OCI-LY3 (cell line): Measurements from ENCODE around the gene ZNF479.
"Not testable (repeated sequence)": the region's sequence is repeated elsewhere in the genome, so short reads cannot be mapped to it uniquely, and the experiment has no call there.

Experiments
- H2AFZ ChIP-seq: fragments of 200-600, 300-600 bp; shearing (Covaris generic); 2 replicates; pipeline ENCODE4 v1.6.0; 2014; ENCODE audit warnings: antibody characterized with exemption, low read depth, low read length
- H3K27ac ChIP-seq: fragments of 200-600, 300-600 bp; sonication (generic); 2 replicates; pipeline ENCODE4 v1.5.1; 2014; ENCODE audit warnings: mild to moderate bottlenecking, low read length, moderate library complexity, mixed read lengths
- H3K27me3 ChIP-seq: fragments of 200-600, 300-600 bp; sonication (generic); 2 replicates; pipeline ENCODE4 v1.6.1; 2014; ENCODE audit warnings: low read depth, low read length, mixed read lengths
- H3K36me3 ChIP-seq: fragments of 200-600, 300-600 bp; sonication (generic); replicated peaks from 2 replicates; pipeline ENCODE3; 2014; ENCODE audit warnings: low read depth, low read length, mixed read lengths
- H3K4me1 ChIP-seq: fragments of 300-600, 200-600 bp; sonication (generic); 2 replicates; pipeline ENCODE4 v1.6.1; 2014; ENCODE audit warnings: low read length, mixed read lengths
- H3K4me2 ChIP-seq: fragments of 200-600, 300-600 bp; sonication (generic); 2 replicates; pipeline ENCODE4 v1.6.1; 2014; ENCODE audit warnings: low read length, mixed read lengths
- H3K4me3 ChIP-seq: fragments of 300-600, 200-600 bp; sonication (generic); 2 replicates; pipeline ENCODE4 v1.5.1; 2014; ENCODE audit warnings: antibody characterized with exemption, mild to moderate bottlenecking, low read length, moderate library complexity
- H3K79me2 ChIP-seq: fragments of 300-600, 200-600 bp; shearing (Covaris generic); 2 replicates; pipeline ENCODE4 v1.6.1; 2014; ENCODE audit warnings: mild to moderate bottlenecking, low read length, mixed read lengths
- H3K9ac ChIP-seq: fragments of 300-600, 200-600 bp; shearing (Covaris generic); 2 replicates; pipeline ENCODE4 v1.6.0; 2014; ENCODE audit warnings: mild to moderate bottlenecking, low read length, moderate library complexity
- H3K9me3 ChIP-seq: fragments of 200-600, 300-600 bp; shearing (Covaris generic); 2 replicates; pipeline ENCODE4 v1.6.1; 2014; ENCODE audit warnings: low read length, mixed read lengths; ENCODE audit not compliant: insufficient read depth
- H4K20me1 ChIP-seq: fragments of 200-600, 300-600 bp; sonication (generic); 2 replicates; pipeline ENCODE4 v1.6.1; 2016; ENCODE audit warnings: low read length, mixed read lengths; ENCODE audit not compliant: insufficient read depth
- CTCF ChIP-seq: fragments of 200-600, 300-600 bp; sonication (generic); IDR thresholded peaks from 2 replicates; pipeline ENCODE4 v1.5.1; 2014; ENCODE audit warnings: antibody characterized with exemption, low read length, low read depth
- EZH2phosphoT487 ChIP-seq: fragments of 200-600 bp; shearing (Covaris generic); IDR thresholded peaks from 2 replicates; pipeline ENCODE4 v1.6.1; 2018; ENCODE audit warnings: antibody characterized with exemption, mixed run types, low read depth

Gene ZNF479

GRCh38 chr7:57178768-57179139 is 46.5 kb upstream of the ZNF479 start:
- H3K36me3 ChIP-seq, result no peaks in the 10 kb centered on the region
- TF ChIP-seq EZH2phosphoT487, result no peak
- no peak for TF ChIP-seq CTCF
- H3K79me2 ChIP-seq, result no peaks in the 10 kb centered on the region
- no peak overlapping the region for H2AFZ ChIP-seq
- H3K4me1 ChIP-seq, result no peaks in the 10 kb centered on the region
- H3K9me3 ChIP-seq, result no peaks in the 10 kb centered on the region
- H3K27ac ChIP-seq, result no peak overlapping the region
- no peak overlapping the region for H3K9ac ChIP-seq
- H3K4me3 ChIP-seq, result no peak overlapping the region
- no peaks in the 10 kb centered on the region for H4K20me1 ChIP-seq
- H3K4me2 ChIP-seq, result no peak overlapping the region
- H3K27me3 ChIP-seq, result no peaks in the 10 kb centered on the region

- no peaks in the 10 kb centered on the region for H4K20me1 ChIP-seq
- no peaks in the 10 kb centered on the region for H3K27me3 ChIP-seq
- no peak overlapping the region for H3K27ac ChIP-seq
- H3K4me2 ChIP-seq, result no peak overlapping the region
- no peaks in the 10 kb centered on the region for H3K9me3 ChIP-seq
- no peak overlapping the region for H3K4me3 ChIP-seq
- no peak overlapping the region for H2AFZ ChIP-seq
- H3K36me3 ChIP-seq, result no peaks in the 10 kb centered on the region
- H3K9ac ChIP-seq, result no peak overlapping the region
- TF ChIP-seq EZH2phosphoT487 (no peak), CTCF (no peak)
- no peaks in the 10 kb centered on the region for H3K4me1 ChIP-seq
- no peaks in the 10 kb centered on the region for H3K79me2 ChIP-seq
These were observed 45.9 kb upstream of the ZNF479 start for GRCh38 chr7:57177856-57178767.

DNA sequence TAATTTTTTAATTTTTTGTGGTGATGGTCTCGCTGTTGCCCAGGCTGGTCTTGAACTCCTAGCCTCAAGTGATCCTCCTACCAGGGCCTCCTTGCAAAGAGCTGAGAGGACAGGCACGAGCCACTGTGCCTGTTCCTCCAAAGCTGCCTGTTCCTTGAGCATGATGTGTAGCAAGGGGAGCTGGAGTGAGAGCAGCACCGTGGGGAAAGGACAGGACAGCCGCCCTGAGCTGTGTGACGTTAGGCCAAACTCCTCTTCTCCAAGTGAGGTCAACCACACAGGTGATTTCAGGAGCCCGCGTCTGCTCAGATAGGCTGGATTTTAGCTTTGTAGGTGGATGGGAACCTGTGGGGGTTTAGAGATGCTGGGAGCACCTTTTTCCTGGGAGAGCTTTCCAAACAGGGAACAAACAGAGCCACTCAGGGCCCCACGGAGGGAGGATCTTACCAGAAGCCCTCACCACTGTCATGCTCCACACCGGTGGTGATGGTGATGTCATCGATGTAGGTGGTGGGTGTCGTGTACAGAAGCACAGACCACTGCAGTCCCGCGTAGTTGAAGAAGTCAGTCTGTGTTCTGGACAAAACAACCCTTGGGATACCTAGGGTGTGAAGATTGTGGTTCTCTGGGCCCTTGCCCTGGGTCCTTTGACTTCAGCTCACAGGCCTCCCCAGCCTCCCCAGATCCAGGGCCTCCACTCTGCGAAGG is 44.8 kb upstream of the ZNF479 start:
- Histone ChIP-seq H3K79me2 (no peaks in the 10 kb centered on the region), H2AFZ (no peak overlapping the region), H3K4me1 (no peaks in the 10 kb centered on the region), H3K4me3 (no peak overlapping the region), H3K9me3 (no peaks in the 10 kb centered on the region), H3K27me3 (no peaks in the 10 kb centered on the region), H4K20me1 (no peaks in the 10 kb centered on the region), H3K4me2 (no peak overlapping the region), H3K9ac (no peak overlapping the region), H3K27ac (no peak overlapping the region), H3K36me3 (no peaks in the 10 kb centered on the region)
- TF ChIP-seq EZH2phosphoT487 (no peak), CTCF (no peak)

GRCh38 chr7:57165285-57165899 is 33.2 kb upstream of the ZNF479 start:
- H3K9me3 ChIP-seq, result peaks cover 17% of the 10 kb centered on the region; the same call in 1 of the 2 replicates
- H3K4me2 ChIP-seq, result no peak overlapping the region
- no peaks in the 10 kb centered on the region for H3K4me1 ChIP-seq
- H4K20me1 ChIP-seq, result no peaks in the 10 kb centered on the region
- no peaks in the 10 kb centered on the region for H3K27me3 ChIP-seq
- H2AFZ ChIP-seq, result no peak overlapping the region
- no peaks in the 10 kb centered on the region for H3K79me2 ChIP-seq
- no peak overlapping the region for H3K4me3 ChIP-seq
- TF ChIP-seq EZH2phosphoT487, result no peak
- no peak for TF ChIP-seq CTCF
- no peaks in the 10 kb centered on the region for H3K36me3 ChIP-seq
- no peak overlapping the region for H3K27ac ChIP-seq
- no peak overlapping the region for H3K9ac ChIP-seq

- H3K4me2 ChIP-seq, H3K9ac ChIP-seq, H2AFZ ChIP-seq, H3K27ac ChIP-seq, H3K36me3 ChIP-seq, H3K79me2 ChIP-seq, H4K20me1 ChIP-seq, H3K27me3 ChIP-seq, H3K9me3 ChIP-seq, H3K4me3 ChIP-seq, H3K4me1 ChIP-seq: not testable (repeated sequence)
These were observed 12.0 kb downstream of the ZNF479 start for GRCh38 chr7:57120123-57120784.
